Measurements from ENCODE around the gene USP10. TPM values are rescaled to one million over a fixed set of nuclear protein-coding genes. Genes with fewer than 3 reads are reported as not detected.

The USP10 gene
- total RNA-seq, 1 experiment from 2014 or later: 41.1 TPM

- DNase-seq (ENCODE audit: low read depth, low spot score): no peak
- in situ Hi-C loops (cut with HindIII; ENCODE audit: low pct_unique_long_range_greater_than_20kb, low sequenced_read_pairs): no loop called here
Observed at GRCh38 chr16:84800158-84800978, 100.6 kb downstream of the USP10 start.

GRCh38 chr16:84803146-84803545, 103.3 kb downstream of the USP10 start:
- no peak for DNase-seq (ENCODE audit: low read depth, low spot score)

GRCh38 chr16:84804326-84804725, 104.5 kb downstream of the USP10 start:
- in situ Hi-C loops (cut with HindIII; ENCODE audit: low pct_unique_long_range_greater_than_20kb, low sequenced_read_pairs): no loop called here
- DNase-seq (ENCODE audit: low read depth, low spot score): no peak

More at GRCh38 chr16:84803146-84803545, 103.3 kb downstream of the USP10 start:
- in situ Hi-C loops (cut with HindIII; ENCODE audit: low pct_unique_long_range_greater_than_20kb, low sequenced_read_pairs): no loop called here

GRCh38 chr16:84806256-84806889, 106.6 kb downstream of the USP10 start:
- in situ Hi-C loops (cut with HindIII; ENCODE audit: low pct_unique_long_range_greater_than_20kb, low sequenced_read_pairs): no loop called here
- DNase-seq (ENCODE audit: low read depth, low spot score): no peak

- in situ Hi-C loops (cut with HindIII; ENCODE audit: low pct_unique_long_range_greater_than_20kb, low sequenced_read_pairs): no loop called here
- DNase-seq (ENCODE audit: low read depth, low spot score): no peak
Observed at GRCh38 chr16:84806890-84807258, 107.1 kb downstream of the USP10 start.

GRCh38 chr16:84807776-84808175, 108.0 kb downstream of the USP10 start:
- DNase-seq (ENCODE audit: low read depth, low spot score): no peak
- in situ Hi-C loops (cut with HindIII; ENCODE audit: low pct_unique_long_range_greater_than_20kb, low sequenced_read_pairs): no loop called here

GRCh38 chr16:84808826-84809225, 109.0 kb downstream of the USP10 start:
- DNase-seq (ENCODE audit: low read depth, low spot score): no peak
- in situ Hi-C loops (cut with HindIII; ENCODE audit: low pct_unique_long_range_greater_than_20kb, low sequenced_read_pairs): no loop called here

- DNase-seq (ENCODE audit: low read depth, low spot score): no peak
- in situ Hi-C loops (cut with HindIII; ENCODE audit: low pct_unique_long_range_greater_than_20kb, low sequenced_read_pairs): no loop called here
Observed at GRCh38 chr16:84810518-84811273, 110.9 kb downstream of the USP10 start.

GRCh38 chr16:84811529-84811928, 111.7 kb downstream of the USP10 start:
- in situ Hi-C loops (cut with HindIII; ENCODE audit: low pct_unique_long_range_greater_than_20kb, low sequenced_read_pairs): no loop called here
- DNase-seq (ENCODE audit: low read depth, low spot score): no peak

GRCh38 chr16:84813141-84813934, 113.5 kb downstream of the USP10 start:
- in situ Hi-C loops (cut with HindIII; ENCODE audit: low pct_unique_long_range_greater_than_20kb, low sequenced_read_pairs): no loop called here
- no peak for DNase-seq (ENCODE audit: low read depth, low spot score)

- in situ Hi-C loops (cut with HindIII; ENCODE audit: low pct_unique_long_range_greater_than_20kb, low sequenced_read_pairs): no loop called here
- DNase-seq (ENCODE audit: low read depth, low spot score): no peak
Observed at GRCh38 chr16:84815462-84815861, 115.7 kb downstream of the USP10 start.

GRCh38 chr16:84816023-84816422, 116.2 kb downstream of the USP10 start:
- in situ Hi-C loops (cut with HindIII; ENCODE audit: low pct_unique_long_range_greater_than_20kb, low sequenced_read_pairs): no loop called here
- DNase-seq (ENCODE audit: low read depth, low spot score): no peak

GRCh38 chr16:84816485-84816884, 116.7 kb downstream of the USP10 start:
- no peak for DNase-seq (ENCODE audit: low read depth, low spot score)
- in situ Hi-C loops (cut with HindIII; ENCODE audit: low pct_unique_long_range_greater_than_20kb, low sequenced_read_pairs): no loop called here

- in situ Hi-C loops (cut with HindIII; ENCODE audit: low pct_unique_long_range_greater_than_20kb, low sequenced_read_pairs): no loop called here
- no peak for DNase-seq (ENCODE audit: low read depth, low spot score)
Observed at GRCh38 chr16:84817206-84817605, 117.4 kb downstream of the USP10 start.

GRCh38 chr16:84817613-84818012, 117.8 kb downstream of the USP10 start:
- in situ Hi-C loops (cut with HindIII; ENCODE audit: low pct_unique_long_range_greater_than_20kb, low sequenced_read_pairs): no loop called here
- no peak for DNase-seq (ENCODE audit: low read depth, low spot score)

GRCh38 chr16:84818133-84818532, 118.3 kb downstream of the USP10 start:
- no peak for DNase-seq (ENCODE audit: low read depth, low spot score)
- in situ Hi-C loops (cut with HindIII; ENCODE audit: low pct_unique_long_range_greater_than_20kb, low sequenced_read_pairs): no loop called here

- no peak for DNase-seq (ENCODE audit: low read depth, low spot score)
- in situ Hi-C loops (cut with HindIII; ENCODE audit: low pct_unique_long_range_greater_than_20kb, low sequenced_read_pairs): no loop called here
Observed at GRCh38 chr16:84818989-84819643, 119.3 kb downstream of the USP10 start.

Measured in SK-MEL-5 (cell line).